Endothelial cell of umbilical vein (primary cell): ENCODE measurements around the gene SURF6. TPM values are rescaled to one million over a fixed set of nuclear protein-coding genes. Genes with fewer than 3 reads are reported as not detected.

Experiments
- BruUV-seq: library from RNA; stranded (reverse); fragments of 400-500 nt; replicated peaks from 2 replicates; lab custom pipeline; 2021; lab: Mats Ljungman, UMichigan
- CTCF ChIA-PET: fragments of 300-600, 350-600 bp; sonication (Branson Sonifier 250); formaldehyde crosslinking; loops from one replicate; lab custom pipeline; 2021; ENCODE audit warnings: antibody characterized with exemption, inconsistent platforms; lab: Charles Lee
- POLR2A ChIA-PET: fragments of 300-600, 350-600 bp; sonication (Branson Sonifier 250); formaldehyde crosslinking; loops from one replicate; lab custom pipeline; 2021; ENCODE audit warnings: antibody characterized with exemption, inconsistent platforms; lab: Charles Lee
- DNase-seq: peaks from one replicate; pipeline ENCODE4 v3.0.0-alpha.2; 2011; ENCODE audit warnings: low read depth, low spot score
- FAIRE-seq: peaks from 2 replicates; lab custom pipeline; 2011; peaks lifted over from hg19 to GRCh38; lab: Jason Lieb, UNC
- H2AFZ ChIP-seq: 2 replicates; pipeline ENCODE4 v1.6.0; 2012; ENCODE audit warnings: low read depth, low read length, control low read depth, inconsistent platforms
- H3K27ac ChIP-seq: 2 replicates; pipeline ENCODE4 v1.5.1; 2011; ENCODE audit warnings: low read depth, mild to moderate bottlenecking, control low read depth, low read length, moderate library complexity; ENCODE audit not compliant: insufficient read depth
- H3K27me3 ChIP-seq, 2 experiments: 2 replicates each; pipeline versions ENCODE4 v1.6.0 to v1.6.1; 2011; ENCODE audit warnings: low read length in 2 of 2, mixed read lengths in 1 of 2; ENCODE audit not compliant: control insufficient read depth in 2 of 2, insufficient read depth in 2 of 2
- H3K36me3 ChIP-seq, 2 experiments: 2 replicates in 1 of 2; 3 replicates in 1 of 2; pipeline ENCODE4 v1.5.1; 2011; ENCODE audit warnings: low read length in 2 of 2, mild to moderate bottlenecking in 1 of 2, moderate library complexity in 1 of 2; ENCODE audit not compliant: control insufficient read depth in 2 of 2, insufficient read depth in 2 of 2; ENCODE audit errors: extremely low read depth in 1 of 2
- H3K4me1 ChIP-seq: 3 replicates; pipeline ENCODE4 v1.5.1; 2011; ENCODE audit warnings: mild to moderate bottlenecking, low read length; ENCODE audit not compliant: control insufficient read depth, insufficient read depth; ENCODE audit errors: extremely low read depth
- H3K4me2 ChIP-seq: 2 replicates; pipeline ENCODE4 v1.6.1; 2011; ENCODE audit warnings: low read length, control low read depth, mixed read lengths; ENCODE audit not compliant: insufficient read depth
- H3K4me3 ChIP-seq, 3 experiments: fragments of 200-600 bp in 1 of 3; sonication (generic), shearing (Covaris generic) in 1 of 3; replicated peaks in 1 of 3; 2 replicates each; pipeline ENCODE4 v1.5.1; 2011 to 2016; ENCODE audit warnings: control low read depth in 3 of 3, low read length in 3 of 3, mild to moderate bottlenecking in 2 of 3, inconsistent platforms in 1 of 3, low read depth in 1 of 3, moderate library complexity in 1 of 3; ENCODE audit not compliant: insufficient read depth in 1 of 3
- H3K79me2 ChIP-seq: 2 replicates; pipeline ENCODE4 v1.6.0; 2012; ENCODE audit warnings: low read length, inconsistent platforms; ENCODE audit not compliant: control insufficient read depth, insufficient read depth
- H3K9ac ChIP-seq: replicated peaks from 2 replicates; pipeline ENCODE3; 2011; ENCODE audit warnings: low read length, control low read depth; ENCODE audit not compliant: insufficient read depth; ENCODE audit errors: extremely low read depth
- H3K9me1 ChIP-seq: replicated peaks from 3 replicates; pipeline ENCODE4 v1.6.0; 2011; ENCODE audit warnings: mild to moderate bottlenecking, low read length; ENCODE audit not compliant: control insufficient read depth, insufficient read depth; ENCODE audit errors: extremely low read depth
- H3K9me3 ChIP-seq: replicated peaks from 2 replicates; pipeline ENCODE4 v1.5.1; 2012; ENCODE audit warnings: low read length, inconsistent platforms; ENCODE audit not compliant: control insufficient read depth, insufficient read depth
- H4K20me1 ChIP-seq: replicated peaks from 2 replicates; pipeline ENCODE3; 2011; ENCODE audit warnings: mild to moderate bottlenecking, low read length; ENCODE audit not compliant: control insufficient read depth, insufficient read depth; ENCODE audit errors: extremely low read depth
- MYC ChIP-seq: IDR thresholded peaks from one replicate; pipeline ENCODE4 v1.6.1; 2011; ENCODE audit warnings: mild to moderate bottlenecking, low read depth, low read length
- dilution Hi-C: fragments of 300-500 bp; cut with MboI; formaldehyde crosslinking; loops from one replicate; pipeline ENCODE4 v1.15.0; 2019; ENCODE audit warnings: low sequenced_read_pairs; ENCODE audit not compliant: extremely low pct_ligation_motif_present
- intact Hi-C: fragments of 100-400 bp; cut with micrococcal nuclease; formaldehyde crosslinking; loops from one replicate; pipeline ENCODE4 v1.10.0; 2022
- polyA plus RNA-seq, 4 experiments: library from polyadenylated mRNA; depleted of rRNA in 3 of 4; stranded (reverse) in 3 of 4; unstranded in 1 of 4; fragments of >200 nt; gene quantifications; 2 replicates each; pipeline versions ENCODE4 v1.2.1 to v1.2.3, GENCODE V29; 2011 to 2012; ENCODE audit warnings: missing spikeins in 1 of 4
- total RNA-seq: library from RNA; stranded (reverse); gene quantifications from 2 replicates; pipeline ENCODE4 v1.2.3, GENCODE V29; 2021
- TF ChIP-seq, protein P1 (sequence below), 2 donors: IDR thresholded peaks; 1 replicate in 1 of 2; 2 replicates in 1 of 2; pipeline ENCODE4 v1.5.1; 2011; ENCODE audit warnings: low read length in 2 of 2, mild to moderate bottlenecking in 2 of 2, moderate library complexity in 2 of 2, control low read depth in 1 of 2, inconsistent platforms in 1 of 2, low read depth in 1 of 2; ENCODE audit not compliant: insufficient read depth in 1 of 2; ENCODE audit errors: extremely low read depth in 1 of 2

SURF6 gene
- total and polyA plus RNA-seq, 2 donors (not counting 3 experiments of a cell fraction or from before 2014, with no cell fraction given), result 4.9 to 16.0 TPM

DNA sequence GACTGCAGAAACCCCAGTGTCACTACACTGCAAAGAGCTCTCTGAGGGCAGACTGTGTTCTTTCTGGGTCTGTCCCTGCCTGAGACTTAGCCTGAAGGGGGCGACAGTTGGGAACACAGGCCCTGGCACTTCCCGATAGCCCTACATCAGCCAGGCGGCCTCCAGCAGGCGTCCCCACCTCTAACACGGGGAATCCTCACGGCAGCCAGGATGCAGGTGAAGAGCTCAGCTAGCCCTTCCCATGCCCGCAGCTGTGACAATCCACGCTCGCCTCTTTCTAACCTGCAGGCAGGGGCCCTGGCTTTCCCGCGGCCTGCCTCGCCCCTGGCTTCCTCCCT is 6.0 kb upstream of the SURF6 start:
- no peak for FAIRE-seq
- intact Hi-C loops, result loop anchor here (1.0 kb wide), 1 partner anchor 65 kb away; no protein-coding TSS in a partner anchor
- H3K36me3 ChIP-seq, result peaks cover 5 to 45% of the 10 kb centered on the region in 2 experiments

More for the DNA sequence above, 6.0 kb upstream of the SURF6 start:
- no peak overlapping the region for H3K4me3 ChIP-seq
- dilution Hi-C loops, result no loop called here
- H3K9ac ChIP-seq, result no peak overlapping the region
- no peak overlapping the region for H2AFZ ChIP-seq
- POLR2A ChIA-PET, result interaction anchor here (1.2 kb wide), 1 partner anchor 11 kb away, joined by 3 read pairs; no protein-coding TSS in a partner anchor
- H3K9me3 ChIP-seq, result no peaks in the 10 kb centered on the region
- BruUV-seq, result no TSS peak
- H3K4me1 ChIP-seq, result no peaks in the 10 kb centered on the region
- no peak for TF ChIP-seq MYC
- TF ChIP-seq, protein P1, sequence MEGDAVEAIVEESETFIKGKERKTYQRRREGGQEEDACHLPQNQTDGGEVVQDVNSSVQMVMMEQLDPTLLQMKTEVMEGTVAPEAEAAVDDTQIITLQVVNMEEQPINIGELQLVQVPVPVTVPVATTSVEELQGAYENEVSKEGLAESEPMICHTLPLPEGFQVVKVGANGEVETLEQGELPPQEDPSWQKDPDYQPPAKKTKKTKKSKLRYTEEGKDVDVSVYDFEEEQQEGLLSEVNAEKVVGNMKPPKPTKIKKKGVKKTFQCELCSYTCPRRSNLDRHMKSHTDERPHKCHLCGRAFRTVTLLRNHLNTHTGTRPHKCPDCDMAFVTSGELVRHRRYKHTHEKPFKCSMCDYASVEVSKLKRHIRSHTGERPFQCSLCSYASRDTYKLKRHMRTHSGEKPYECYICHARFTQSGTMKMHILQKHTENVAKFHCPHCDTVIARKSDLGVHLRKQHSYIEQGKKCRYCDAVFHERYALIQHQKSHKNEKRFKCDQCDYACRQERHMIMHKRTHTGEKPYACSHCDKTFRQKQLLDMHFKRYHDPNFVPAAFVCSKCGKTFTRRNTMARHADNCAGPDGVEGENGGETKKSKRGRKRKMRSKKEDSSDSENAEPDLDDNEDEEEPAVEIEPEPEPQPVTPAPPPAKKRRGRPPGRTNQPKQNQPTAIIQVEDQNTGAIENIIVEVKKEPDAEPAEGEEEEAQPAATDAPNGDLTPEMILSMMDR (IDR thresholded peaks at IDR 0.05; ENCODE audit: extremely low read depth in 1 of 2, insufficient read depth in 1 of 2, low read depth in 1 of 2, low read length in 2 of 2), result peak; percentile 9 to 29
- no peaks in the 10 kb centered on the region for H4K20me1 ChIP-seq
- no peak overlapping the region for H3K27ac ChIP-seq
- H3K9me1 ChIP-seq, result no peaks in the 10 kb centered on the region
- H3K4me2 ChIP-seq, result no peak overlapping the region
- no peaks in the 10 kb centered on the region for H3K27me3 ChIP-seq
- peaks cover 13% of the 10 kb centered on the region for H3K79me2 ChIP-seq
- DNase-seq, result no peak
- CTCF ChIA-PET, result interaction anchor here (1.0 to 2.2 kb wide), 4 partner anchors 11 to 156 kb away, joined by 3 to 12 read pairs (median 6); partner anchors contain the start of gene SURF1
